Muscle of leg (tissue), 11 donors: ENCODE results near the gene DUSP16. TPM values are rescaled to one million over a fixed set of nuclear protein-coding genes. Genes with fewer than 3 reads are reported as not detected.

Source experiments
- DNase-seq: peaks from one replicate; pipeline ENCODE4 v3.0.0; 2013
- H3K27ac ChIP-seq: one replicate; pipeline ENCODE4 v1.5.1; 2013; ENCODE audit warnings: mild to moderate bottlenecking, low read length, control low read depth
- H3K27me3 ChIP-seq: one replicate; pipeline ENCODE4 v1.6.1; 2013; ENCODE audit warnings: low read length; ENCODE audit not compliant: control insufficient read depth, insufficient read depth
- H3K36me3 ChIP-seq: one replicate; pipeline ENCODE4 v1.6.1; 2013; ENCODE audit warnings: low read length; ENCODE audit not compliant: control insufficient read depth, insufficient read depth
- H3K4me1 ChIP-seq: one replicate; pipeline ENCODE4 v1.6.1; 2013; ENCODE audit warnings: low read length; ENCODE audit not compliant: control insufficient read depth, insufficient read depth
- H3K4me3 ChIP-seq: one replicate; pipeline ENCODE4 v1.5.1; 2013; ENCODE audit warnings: low read length, control low read depth
- H3K9me3 ChIP-seq: replicated peaks from 2 replicates; pipeline ENCODE4 v1.6.1; 2013; ENCODE audit warnings: low read depth, low read length; ENCODE audit not compliant: control insufficient read depth
- WGBS: methylation state at CpG from one replicate; pipeline ENCODE4 v1.1.5; 2013; ENCODE audit warnings: missing lambda C conversion rate; ENCODE audit not compliant: insufficient coverage; 5-methylcytosine and 5-hydroxymethylcytosine counted together
- polyA plus RNA-seq, 8 donors: library from polyadenylated mRNA; unstranded; fragments of 120-200 nt; gene quantifications; one replicate each; pipeline versions ENCODE4 v1.2.1 to v1.2.3, GENCODE V29; 2013; ENCODE audit warnings: inconsistent platforms in 1 of 8, low replicate concordance in 1 of 8; ENCODE audit not compliant: insufficient read length in 8 of 8, insufficient read depth in 1 of 8
- total RNA-seq: library from RNA; stranded (reverse); fragments of 120-200 nt; gene quantifications from one replicate; pipeline ENCODE4 v1.2.4, GENCODE V29; 2013

DUSP16 gene
- total and polyA plus RNA-seq, 9 donors: 18.2 to 34.1 (median 25.9) TPM

- Histone ChIP-seq H3K27ac (no peak overlapping the region), H3K9me3 (no peaks in the 10 kb centered on the region), H3K4me1 (peaks cover 20% of the 10 kb centered on the region), H3K4me3 (no peak overlapping the region), H3K36me3 (peaks cover 4% of the 10 kb centered on the region), H3K27me3 (no peaks in the 10 kb centered on the region)
- no peak for DNase-seq
- no CpG with 5 or more reads among the region's 2 CpGs for WGBS
These were observed 25.2 kb downstream of the DUSP16 start for GRCh38 chr12:12537421-12537820.

GRCh38 chr12:12534975-12535374 is 27.7 kb downstream of the DUSP16 start:
- peak; percentile 42 for DNase-seq
- Histone ChIP-seq H3K4me1 (peaks cover 20% of the 10 kb centered on the region), H3K27ac (peak overlapping the region; percentile 92), H3K27me3 (no peaks in the 10 kb centered on the region), H3K4me3 (no peak overlapping the region), H3K36me3 (no peaks in the 10 kb centered on the region), H3K9me3 (no peaks in the 10 kb centered on the region)
- no CpG with 5 or more reads among the region's 4 CpGs for WGBS

DNA sequence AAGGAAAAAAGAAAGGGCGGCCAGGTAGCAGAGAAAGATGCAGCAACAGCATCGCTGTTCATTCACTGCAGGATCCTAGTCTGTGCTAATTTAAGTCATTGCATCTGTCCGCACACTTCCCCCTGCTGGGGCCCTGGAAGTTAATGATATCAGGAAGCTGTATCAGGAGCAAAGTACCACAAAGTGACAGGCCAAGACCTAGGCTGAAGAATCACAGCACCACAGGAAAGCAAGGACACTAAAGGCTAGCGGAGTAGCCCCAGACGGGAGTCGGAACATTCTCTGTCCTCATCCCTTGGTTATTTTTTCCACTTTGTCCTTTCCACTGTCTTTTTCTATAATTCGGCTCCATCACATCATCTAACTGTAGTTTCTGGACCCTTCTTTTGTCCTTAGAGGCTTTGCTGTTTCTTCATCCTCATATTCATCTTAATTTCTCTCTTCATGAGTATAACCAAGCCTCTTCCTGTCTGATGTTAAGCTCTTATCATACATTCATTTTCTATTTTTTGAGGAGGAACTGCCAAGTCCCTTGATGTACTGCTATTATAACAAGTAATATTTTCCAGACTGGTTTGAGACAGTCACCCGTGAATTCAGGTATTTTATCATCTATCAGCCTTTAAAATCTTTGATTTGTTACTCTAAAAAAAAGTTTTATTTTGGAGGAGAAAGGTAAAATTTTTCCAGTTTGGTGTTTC is 28.3 kb downstream of the DUSP16 start:
- Histone ChIP-seq H3K36me3 (no peaks in the 10 kb centered on the region), H3K9me3 (no peaks in the 10 kb centered on the region), H3K27me3 (no peaks in the 10 kb centered on the region), H3K4me3 (no peak overlapping the region), H3K27ac (peak overlapping the region; percentile 92), H3K4me1 (peaks cover 20% of the 10 kb centered on the region)
- 66% methylated on average over 5 of the region's 8 CpGs for WGBS
- peak; percentile 69 for DNase-seq

DNA sequence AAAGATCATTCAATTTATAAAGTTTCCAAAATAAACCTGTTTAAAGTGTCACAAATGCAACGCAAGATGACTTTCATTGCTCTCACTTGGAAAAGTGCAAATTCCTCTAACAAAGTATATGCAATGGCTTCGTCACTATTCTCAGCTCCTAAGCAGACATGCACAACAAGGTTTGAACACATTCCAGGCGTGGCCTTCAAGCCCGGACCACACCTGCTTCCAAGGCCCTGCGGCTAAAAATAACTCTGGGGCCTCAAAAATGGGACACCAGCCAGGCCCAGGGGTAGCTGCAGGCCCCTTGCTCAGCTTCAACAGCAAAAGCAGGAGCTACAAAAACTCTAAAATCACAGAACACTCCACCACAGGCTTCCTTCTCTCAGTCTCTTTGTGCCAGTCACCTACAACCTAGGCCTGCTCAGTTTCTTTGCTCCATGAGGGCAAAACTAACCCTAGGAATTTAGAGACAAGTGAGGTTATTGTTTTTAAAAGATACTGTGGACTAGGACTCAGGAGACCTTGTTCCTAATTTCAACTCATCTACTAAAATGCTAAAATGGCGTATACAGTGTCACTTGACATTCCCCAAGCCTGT is 29.3 kb downstream of the DUSP16 start:
- Histone ChIP-seq H3K27me3 (no peaks in the 10 kb centered on the region), H3K36me3 (no peaks in the 10 kb centered on the region), H3K9me3 (no peaks in the 10 kb centered on the region), H3K4me1 (peaks cover 16% of the 10 kb centered on the region), H3K4me3 (no peak overlapping the region), H3K27ac (peak overlapping the region; percentile 92)
- DNase-seq: peak; percentile 91
- 16% methylated on average over 5 of the region's 6 CpGs for WGBS

GRCh38 chr12:12531194-12531593 is 31.5 kb downstream of the DUSP16 start:
- Histone ChIP-seq H3K4me1 (peaks cover 21% of the 10 kb centered on the region), H3K27ac (no peak overlapping the region), H3K27me3 (no peaks in the 10 kb centered on the region), H3K4me3 (no peak overlapping the region), H3K9me3 (no peaks in the 10 kb centered on the region), H3K36me3 (no peaks in the 10 kb centered on the region)
- DNase-seq: no peak
- WGBS: no CpG with 5 or more reads among the region's 2 CpGs

GRCh38 chr12:12529783-12530421 is 32.8 kb downstream of the DUSP16 start:
- no peak for DNase-seq
- Histone ChIP-seq H3K27me3 (no peaks in the 10 kb centered on the region), H3K27ac (no peak overlapping the region), H3K4me3 (no peak overlapping the region), H3K4me1 (peaks cover 19% of the 10 kb centered on the region), H3K36me3 (no peaks in the 10 kb centered on the region), H3K9me3 (no peaks in the 10 kb centered on the region)
- WGBS: no CpG with 5 or more reads among the region's 2 CpGs

GRCh38 chr12:12528361-12529270 is 34.0 kb downstream of the DUSP16 start:
- no peak overlapping the region for H3K4me3 ChIP-seq
- no peak for DNase-seq
- H3K27me3 ChIP-seq: no peaks in the 10 kb centered on the region
- H3K36me3 ChIP-seq: no peaks in the 10 kb centered on the region
- WGBS: 93% methylated on average over 2 of the region's 6 CpGs
- H3K27ac ChIP-seq: no peak overlapping the region
- H3K9me3 ChIP-seq: no peaks in the 10 kb centered on the region
- H3K4me1 ChIP-seq: peaks cover 13% of the 10 kb centered on the region

- Histone ChIP-seq H3K27ac (no peak overlapping the region), H3K36me3 (no peaks in the 10 kb centered on the region)
- 91% methylated on average over 4 of the region's 5 CpGs for WGBS
These were observed 34.8 kb downstream of the DUSP16 start for GRCh38 chr12:12527820-12528296.

GRCh38 chr12:12524128-12524527 is 38.5 kb downstream of the DUSP16 start:
- Histone ChIP-seq H3K36me3 (peaks cover 9% of the 10 kb centered on the region), H3K4me1 (peaks cover 9% of the 10 kb centered on the region), H3K4me3 (no peak overlapping the region), H3K9me3 (no peaks in the 10 kb centered on the region), H3K27me3 (no peaks in the 10 kb centered on the region), H3K27ac (no peak overlapping the region)
- DNase-seq: no peak

More at GRCh38 chr12:12527820-12528296, 34.8 kb downstream of the DUSP16 start:
- Histone ChIP-seq H3K27me3 (no peaks in the 10 kb centered on the region), H3K9me3 (no peaks in the 10 kb centered on the region), H3K4me3 (no peak overlapping the region), H3K4me1 (peaks cover 9% of the 10 kb centered on the region)
- no peak for DNase-seq

GRCh38 chr12:12523229-12523628 is 39.4 kb downstream of the DUSP16 start:
- Histone ChIP-seq H3K9me3 (no peaks in the 10 kb centered on the region), H3K4me1 (peaks cover 8% of the 10 kb centered on the region), H3K36me3 (peaks cover 12% of the 10 kb centered on the region), H3K27me3 (no peaks in the 10 kb centered on the region), H3K27ac (no peak overlapping the region), H3K4me3 (no peak overlapping the region)
- DNase-seq: no peak
